WTC11 (cell line): ENCODE measurements around the gene ADGRF5. TPM values are rescaled to one million over a fixed set of nuclear protein-coding genes. Genes with fewer than 3 reads are reported as not detected.

Experiments
- ATAC-seq: fragments of 200-7000 bp; cut with Tn5 transposase; 2 replicates; pipeline ENCODE4 v1.10.0; 2021; ENCODE audit warnings: mild to moderate bottlenecking, moderate library complexity
- CTCF ChIA-PET: fragments of 300-600 bp; sonication (Branson Sonifier 250); formaldehyde crosslinking; loops from one replicate; lab custom pipeline; 2021; ENCODE audit warnings: antibody characterized with exemption; lab: Charles Lee
- POLR2A ChIA-PET: fragments of 350-600 bp; sonication (Branson Sonifier 250); formaldehyde crosslinking; loops from one replicate; lab custom pipeline; 2021; ENCODE audit warnings: antibody characterized with exemption; lab: Charles Lee
- DNase-seq: peaks from one replicate; pipeline ENCODE4 v3.0.0; 2021; ENCODE audit warnings: low spot score
- H3K27ac Mint-ChIP-seq: 2 replicates; pipeline ENCODE4 v1.8.0; 2021; ENCODE audit warnings: mixed read lengths
- H3K27me3 Mint-ChIP-seq: 2 replicates; pipeline ENCODE4 v1.8.0; 2021; ENCODE audit warnings: low read depth, mild to moderate bottlenecking, moderate library complexity, mixed read lengths
- H3K36me3 Mint-ChIP-seq: 2 replicates; pipeline ENCODE4 v1.8.0; 2021; ENCODE audit warnings: mixed read lengths
- H3K4me1 Mint-ChIP-seq: 2 replicates; pipeline ENCODE4 v1.8.0; 2022; ENCODE audit warnings: mixed read lengths
- H3K4me3 Mint-ChIP-seq: 2 replicates; pipeline ENCODE4 v1.8.0; 2021; ENCODE audit warnings: mild to moderate bottlenecking, moderate library complexity, mixed read lengths
- H3K9me3 Mint-ChIP-seq: 2 replicates; pipeline ENCODE4 v1.8.0; 2021; ENCODE audit warnings: mixed read lengths
- CBFB ChIP-seq: sonication (generic); formaldehyde crosslinking; IDR thresholded peaks from 2 replicates; pipeline ENCODE4 v1.8.1; 2022; ENCODE audit warnings: mild to moderate bottlenecking, low read depth, missing genetic modification reagents
- CREB1 ChIP-seq: sonication (generic); formaldehyde crosslinking; IDR thresholded peaks from 2 replicates; pipeline ENCODE4 v1.8.0; 2023; ENCODE audit warnings: mild to moderate bottlenecking, missing genetic modification reagents
- ELF4 ChIP-seq: sonication (generic); formaldehyde crosslinking; IDR thresholded peaks from 2 replicates; pipeline ENCODE4 v1.8.1; 2022; ENCODE audit warnings: low read depth, mild to moderate bottlenecking, moderate library complexity, missing genetic modification reagents
- GTF2I ChIP-seq: fragments of 250-450 bp; sonication (Bioruptor Pico); conservative IDR thresholded peaks from 2 replicates; pipeline ENCODE4 v1.4.0; 2021; ENCODE audit warnings: mild to moderate bottlenecking
- KAT7 ChIP-seq: sonication (generic); formaldehyde crosslinking; IDR thresholded peaks from 2 replicates; pipeline ENCODE4 v1.8.1; 2023; ENCODE audit warnings: missing genetic modification reagents, mild to moderate bottlenecking, borderline replicate concordance
- MYBL2 ChIP-seq: sonication (generic); formaldehyde crosslinking; IDR thresholded peaks from 2 replicates; pipeline ENCODE4 v1.8.1; 2023; ENCODE audit warnings: mild to moderate bottlenecking, moderate library complexity, missing genetic modification reagents
- NR1H2 ChIP-seq: sonication (generic); formaldehyde crosslinking; IDR thresholded peaks from 2 replicates; pipeline ENCODE4 v1.9.0; 2021; ENCODE audit warnings: mild to moderate bottlenecking, moderate library complexity, missing genetic modification reagents
- NR2C2 ChIP-seq: sonication (generic); formaldehyde crosslinking; IDR thresholded peaks from 2 replicates; pipeline ENCODE4 v1.8.0; 2022; ENCODE audit warnings: mild to moderate bottlenecking, missing genetic modification reagents
- NR3C1 ChIP-seq: sonication (generic); formaldehyde crosslinking; conservative IDR thresholded peaks from 2 replicates; pipeline ENCODE4 v1.8.1; 2023; ENCODE audit warnings: low read depth, mild to moderate bottlenecking, missing genetic modification reagents
- SMAD3 ChIP-seq: sonication (generic); formaldehyde crosslinking; IDR thresholded peaks from 2 replicates; pipeline ENCODE4 v1.8.0; 2022; ENCODE audit warnings: missing genetic modification reagents, mild to moderate bottlenecking, borderline replicate concordance
- SP1 ChIP-seq: sonication (generic); formaldehyde crosslinking; conservative IDR thresholded peaks from 2 replicates; pipeline ENCODE4 v1.8.1; 2022; ENCODE audit warnings: missing genetic modification reagents
- TEAD1 ChIP-seq: sonication (generic); formaldehyde crosslinking; IDR thresholded peaks from 2 replicates; pipeline ENCODE4 v1.8.0; 2022; ENCODE audit warnings: mild to moderate bottlenecking, missing genetic modification reagents
- TP53 ChIP-seq: sonication (generic); formaldehyde crosslinking; IDR thresholded peaks from 2 replicates; pipeline ENCODE4 v1.8.1; 2023; ENCODE audit warnings: mild to moderate bottlenecking, missing genetic modification reagents
- ZNF138 ChIP-seq: sonication (generic); formaldehyde crosslinking; conservative IDR thresholded peaks from 2 replicates; pipeline ENCODE4 v1.8.1; 2022; ENCODE audit warnings: mild to moderate bottlenecking, moderate library complexity, missing genetic modification reagents
- ZNF232 ChIP-seq: sonication (generic); formaldehyde crosslinking; IDR thresholded peaks from 2 replicates; pipeline ENCODE4 v1.8.0; 2022; ENCODE audit warnings: mild to moderate bottlenecking, missing genetic modification reagents
- ZNF416 ChIP-seq: fragments of 250-450 bp; sonication (Bioruptor Pico); IDR thresholded peaks from 2 replicates; pipeline ENCODE4 v1.9.0; 2021; ENCODE audit warnings: mild to moderate bottlenecking, inconsistent platforms
- ZNF423 ChIP-seq: fragments of 250-450 bp; sonication (Bioruptor Pico); IDR thresholded peaks from 2 replicates; pipeline ENCODE4 v2.1.2; 2022; ENCODE audit warnings: mild to moderate bottlenecking, moderate library complexity
- total RNA-seq: library from RNA; stranded (reverse); gene quantifications from 3 replicates; pipeline ENCODE4 v1.2.3, GENCODE V29; 2021
- TF ChIP-seq, protein P1 (sequence below): fragments of 250-450 bp; sonication (Bioruptor Pico); IDR thresholded peaks from 2 replicates; pipeline ENCODE4 v1.9.0; 2021; ENCODE audit warnings: mild to moderate bottlenecking
- TF ChIP-seq, protein P2 (sequence below): sonication (generic); formaldehyde crosslinking; IDR thresholded peaks from 2 replicates; pipeline ENCODE4 v1.8.1; 2022; ENCODE audit warnings: mild to moderate bottlenecking, moderate library complexity, missing genetic modification reagents
- TF ChIP-seq, protein P3 (sequence below): fragments of 250-450 bp; sonication (Bioruptor Pico); IDR thresholded peaks from 2 replicates; pipeline ENCODE4 v1.9.0; 2021; ENCODE audit warnings: mild to moderate bottlenecking
- TF ChIP-seq, protein P4 (sequence below): sonication (generic); formaldehyde crosslinking; IDR thresholded peaks from 2 replicates; pipeline ENCODE4 v1.8.0; 2023; ENCODE audit warnings: missing genetic modification reagents, mild to moderate bottlenecking, borderline replicate concordance

ADGRF5 gene
- total RNA-seq, 1 experiment from 2014 or later, result 0.24 TPM

- Mint-ChIP-seq H3K27ac (no peak overlapping the region), H3K9me3 (no peaks in the 10 kb centered on the region), H3K36me3 (no peaks in the 10 kb centered on the region), H3K4me3 (no peak overlapping the region), H3K4me1 (no peaks in the 10 kb centered on the region), H3K27me3 (no peaks in the 10 kb centered on the region; the same call in 1 of the 2 replicates)
- POLR2A ChIA-PET, result no interaction called here
- TF ChIP-seq CREB1 (CRISPR knock-in tag), result no peak
- TF ChIP-seq, protein P1, sequence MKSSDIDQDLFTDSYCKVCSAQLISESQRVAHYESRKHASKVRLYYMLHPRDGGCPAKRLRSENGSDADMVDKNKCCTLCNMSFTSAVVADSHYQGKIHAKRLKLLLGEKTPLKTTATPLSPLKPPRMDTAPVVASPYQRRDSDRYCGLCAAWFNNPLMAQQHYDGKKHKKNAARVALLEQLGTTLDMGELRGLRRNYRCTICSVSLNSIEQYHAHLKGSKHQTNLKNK (CRISPR knock-in tag), result no peak
- CTCF ChIA-PET, result interaction anchor here (1.0 kb wide), 1 partner anchor 100 kb away, joined by 3 read pairs; no protein-coding TSS in a partner anchor
- ATAC-seq (no peak), DNase-seq (no peak)
Measured at GRCh38 chr6:46948699-46949098, 27.0 kb upstream of the ADGRF5 start.

- no peak for TF ChIP-seq MYBL2 (CRISPR knock-in tag)
- no peak for TF ChIP-seq ELF4 (CRISPR knock-in tag)
- no peak for TF ChIP-seq TEAD1
- TF ChIP-seq CBFB (CRISPR knock-in tag), result no peak
- no peak for TF ChIP-seq ZNF416 (CRISPR knock-in tag)
- DNase-seq, result no peak
- POLR2A ChIA-PET, result no interaction called here
- ATAC-seq, result no peak
- Mint-ChIP-seq H3K27me3 (no peaks in the 10 kb centered on the region; the same call in 1 of the 2 replicates), H3K4me1 (no peaks in the 10 kb centered on the region), H3K9me3 (no peaks in the 10 kb centered on the region), H3K27ac (no peak overlapping the region), H3K4me3 (no peak overlapping the region), H3K36me3 (no peaks in the 10 kb centered on the region)
- CTCF ChIA-PET, result no interaction called here
Measured at GRCh38 chr6:46947497-46947896, 25.8 kb upstream of the ADGRF5 start.

DNA sequence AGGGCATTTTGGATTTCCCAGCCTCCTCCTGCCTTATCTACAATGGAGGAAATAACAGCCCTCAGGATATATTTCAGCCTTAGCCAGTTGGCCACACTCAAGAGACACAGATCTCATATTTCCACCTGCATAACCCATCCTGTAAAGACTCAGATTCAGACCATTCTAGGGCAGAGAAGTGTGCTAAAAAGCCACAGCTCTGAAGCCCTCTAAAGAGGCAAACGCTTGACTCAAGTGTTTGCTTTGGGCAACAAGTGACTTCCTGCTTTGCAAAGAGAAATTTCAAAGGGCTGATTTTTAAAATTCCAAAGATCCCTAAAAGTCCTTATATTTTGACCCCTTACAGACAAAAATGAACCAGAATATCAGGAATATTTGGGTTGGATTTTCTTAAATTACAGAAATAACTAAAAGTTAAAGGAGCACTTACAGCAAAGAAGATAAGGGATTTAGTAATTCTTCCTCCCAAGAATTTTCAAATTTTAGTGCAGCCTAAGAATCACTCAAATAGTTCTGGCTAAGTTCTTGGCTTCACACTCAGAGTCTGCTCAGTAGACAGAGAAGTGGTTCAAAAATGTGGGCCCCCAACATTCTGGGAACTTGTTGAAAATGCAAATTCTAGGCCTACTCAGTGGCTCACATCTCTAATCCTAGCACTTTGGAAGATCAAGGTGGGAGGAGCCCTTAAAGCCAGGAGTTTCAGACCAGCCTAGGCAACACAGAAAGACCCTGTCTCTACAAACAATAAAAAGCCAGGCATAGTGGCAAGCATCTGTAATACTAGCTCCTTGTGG is 18.9 kb upstream of the ADGRF5 start:
- H3K4me3 Mint-ChIP-seq, result no peak overlapping the region
- ATAC-seq, result peak; percentile 39; the same call in 1 of the 2 replicates
- H3K4me1 Mint-ChIP-seq, result peaks cover 21% of the 10 kb centered on the region
- ChIA-PET POLR2A (no interaction called here), CTCF (no interaction called here)
- no peaks in the 10 kb centered on the region for H3K36me3 Mint-ChIP-seq
- no peak overlapping the region for H3K27ac Mint-ChIP-seq
- DNase-seq, result no peak
- TF ChIP-seq ZNF423 (no peak), ZNF138 (no peak)
- H3K9me3 Mint-ChIP-seq, result no peaks in the 10 kb centered on the region
- no peaks in the 10 kb centered on the region; the same call in 1 of the 2 replicates for H3K27me3 Mint-ChIP-seq

DNA sequence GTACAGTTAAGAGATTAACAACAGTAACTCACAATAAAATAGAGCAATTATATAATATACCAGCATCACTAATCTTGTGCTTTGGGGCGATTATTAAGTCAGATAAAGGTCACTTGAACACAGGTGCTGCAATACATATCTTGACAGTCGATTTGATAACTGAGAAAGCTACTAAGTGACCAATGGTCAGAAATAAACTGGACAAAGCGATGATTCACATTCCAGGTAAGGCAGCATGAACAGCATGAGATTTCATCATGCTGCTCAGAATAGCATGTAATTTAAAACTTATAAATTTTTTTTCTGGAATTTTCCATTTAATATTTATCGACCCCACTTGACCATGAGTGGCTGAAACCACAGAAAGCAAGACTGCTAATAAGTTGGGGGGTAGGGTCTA is 15.9 kb upstream of the ADGRF5 start:
- H3K9me3 Mint-ChIP-seq, result no peaks in the 10 kb centered on the region
- H3K27me3 Mint-ChIP-seq, result no peaks in the 10 kb centered on the region
- H3K4me3 Mint-ChIP-seq, result no peak overlapping the region
- DNase-seq (no peak), ATAC-seq (no peak)
- H3K27ac Mint-ChIP-seq, result no peak overlapping the region
- H3K36me3 Mint-ChIP-seq, result no peaks in the 10 kb centered on the region
- peaks cover 26% of the 10 kb centered on the region for H3K4me1 Mint-ChIP-seq
- POLR2A ChIA-PET, result no interaction called here
- CTCF ChIA-PET, result no interaction called here
- TF ChIP-seq SMAD3 (CRISPR knock-in tag) (no peak), GTF2I (no peak), SP1 (CRISPR knock-in tag) (no peak), TP53 (CRISPR knock-in tag) (no peak), NR1H2 (no peak), NR2C2 (CRISPR knock-in tag) (no peak), CREB1 (CRISPR knock-in tag) (no peak), ZNF138 (no peak), NR3C1 (CRISPR knock-in tag) (no peak), ZNF232 (CRISPR knock-in tag) (no peak), KAT7 (CRISPR knock-in tag) (no peak)
- TF ChIP-seq, protein P2, sequence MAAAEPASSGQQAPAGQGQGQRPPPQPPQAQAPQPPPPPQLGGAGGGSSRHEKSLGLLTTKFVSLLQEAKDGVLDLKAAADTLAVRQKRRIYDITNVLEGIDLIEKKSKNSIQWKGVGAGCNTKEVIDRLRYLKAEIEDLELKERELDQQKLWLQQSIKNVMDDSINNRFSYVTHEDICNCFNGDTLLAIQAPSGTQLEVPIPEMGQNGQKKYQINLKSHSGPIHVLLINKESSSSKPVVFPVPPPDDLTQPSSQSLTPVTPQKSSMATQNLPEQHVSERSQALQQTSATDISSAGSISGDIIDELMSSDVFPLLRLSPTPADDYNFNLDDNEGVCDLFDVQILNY (CRISPR knock-in tag), result no peak
- TF ChIP-seq, protein P1 (CRISPR knock-in tag), result no peak
- TF ChIP-seq, protein P3, sequence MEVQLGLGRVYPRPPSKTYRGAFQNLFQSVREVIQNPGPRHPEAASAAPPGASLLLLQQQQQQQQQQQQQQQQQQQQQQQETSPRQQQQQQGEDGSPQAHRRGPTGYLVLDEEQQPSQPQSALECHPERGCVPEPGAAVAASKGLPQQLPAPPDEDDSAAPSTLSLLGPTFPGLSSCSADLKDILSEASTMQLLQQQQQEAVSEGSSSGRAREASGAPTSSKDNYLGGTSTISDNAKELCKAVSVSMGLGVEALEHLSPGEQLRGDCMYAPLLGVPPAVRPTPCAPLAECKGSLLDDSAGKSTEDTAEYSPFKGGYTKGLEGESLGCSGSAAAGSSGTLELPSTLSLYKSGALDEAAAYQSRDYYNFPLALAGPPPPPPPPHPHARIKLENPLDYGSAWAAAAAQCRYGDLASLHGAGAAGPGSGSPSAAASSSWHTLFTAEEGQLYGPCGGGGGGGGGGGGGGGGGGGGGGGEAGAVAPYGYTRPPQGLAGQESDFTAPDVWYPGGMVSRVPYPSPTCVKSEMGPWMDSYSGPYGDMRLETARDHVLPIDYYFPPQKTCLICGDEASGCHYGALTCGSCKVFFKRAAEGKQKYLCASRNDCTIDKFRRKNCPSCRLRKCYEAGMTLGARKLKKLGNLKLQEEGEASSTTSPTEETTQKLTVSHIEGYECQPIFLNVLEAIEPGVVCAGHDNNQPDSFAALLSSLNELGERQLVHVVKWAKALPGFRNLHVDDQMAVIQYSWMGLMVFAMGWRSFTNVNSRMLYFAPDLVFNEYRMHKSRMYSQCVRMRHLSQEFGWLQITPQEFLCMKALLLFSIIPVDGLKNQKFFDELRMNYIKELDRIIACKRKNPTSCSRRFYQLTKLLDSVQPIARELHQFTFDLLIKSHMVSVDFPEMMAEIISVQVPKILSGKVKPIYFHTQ, result no peak
- TF ChIP-seq, protein P4, sequence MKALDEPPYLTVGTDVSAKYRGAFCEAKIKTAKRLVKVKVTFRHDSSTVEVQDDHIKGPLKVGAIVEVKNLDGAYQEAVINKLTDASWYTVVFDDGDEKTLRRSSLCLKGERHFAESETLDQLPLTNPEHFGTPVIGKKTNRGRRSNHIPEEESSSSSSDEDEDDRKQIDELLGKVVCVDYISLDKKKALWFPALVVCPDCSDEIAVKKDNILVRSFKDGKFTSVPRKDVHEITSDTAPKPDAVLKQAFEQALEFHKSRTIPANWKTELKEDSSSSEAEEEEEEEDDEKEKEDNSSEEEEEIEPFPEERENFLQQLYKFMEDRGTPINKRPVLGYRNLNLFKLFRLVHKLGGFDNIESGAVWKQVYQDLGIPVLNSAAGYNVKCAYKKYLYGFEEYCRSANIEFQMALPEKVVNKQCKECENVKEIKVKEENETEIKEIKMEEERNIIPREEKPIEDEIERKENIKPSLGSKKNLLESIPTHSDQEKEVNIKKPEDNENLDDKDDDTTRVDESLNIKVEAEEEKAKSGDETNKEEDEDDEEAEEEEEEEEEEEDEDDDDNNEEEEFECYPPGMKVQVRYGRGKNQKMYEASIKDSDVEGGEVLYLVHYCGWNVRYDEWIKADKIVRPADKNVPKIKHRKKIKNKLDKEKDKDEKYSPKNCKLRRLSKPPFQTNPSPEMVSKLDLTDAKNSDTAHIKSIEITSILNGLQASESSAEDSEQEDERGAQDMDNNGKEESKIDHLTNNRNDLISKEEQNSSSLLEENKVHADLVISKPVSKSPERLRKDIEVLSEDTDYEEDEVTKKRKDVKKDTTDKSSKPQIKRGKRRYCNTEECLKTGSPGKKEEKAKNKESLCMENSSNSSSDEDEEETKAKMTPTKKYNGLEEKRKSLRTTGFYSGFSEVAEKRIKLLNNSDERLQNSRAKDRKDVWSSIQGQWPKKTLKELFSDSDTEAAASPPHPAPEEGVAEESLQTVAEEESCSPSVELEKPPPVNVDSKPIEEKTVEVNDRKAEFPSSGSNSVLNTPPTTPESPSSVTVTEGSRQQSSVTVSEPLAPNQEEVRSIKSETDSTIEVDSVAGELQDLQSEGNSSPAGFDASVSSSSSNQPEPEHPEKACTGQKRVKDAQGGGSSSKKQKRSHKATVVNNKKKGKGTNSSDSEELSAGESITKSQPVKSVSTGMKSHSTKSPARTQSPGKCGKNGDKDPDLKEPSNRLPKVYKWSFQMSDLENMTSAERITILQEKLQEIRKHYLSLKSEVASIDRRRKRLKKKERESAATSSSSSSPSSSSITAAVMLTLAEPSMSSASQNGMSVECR, result no peak
